Measurements from ENCODE around the gene NELL1.

GRCh38 chr11:21088930-21089329, 419.5 kb downstream of the NELL1 start:
- TF ChIP-seq CTCF (IDR thresholded peaks at IDR 0.05; ENCODE audit: extremely low read depth in 1 of 2, insufficient read depth in 1 of 2, low read depth in 1 of 2, low read length in 2 of 2) (no peak), EZH2 (IDR thresholded peaks at IDR 0.05; ENCODE audit: borderline replicate concordance, low read depth, low read length, severe bottlenecking) (no peak), MAX (IDR thresholded peaks at IDR 0.05; ENCODE audit: insufficient read depth, insufficient read length) (no peak), POLR2AphosphoS5 (IDR thresholded peaks at IDR 0.05; ENCODE audit: insufficient read depth, low read depth, low read length) (no peak), FOS (IDR thresholded peaks at IDR 0.05; ENCODE audit: borderline replicate concordance, insufficient read depth, low read length) (no peak), POLR2A (IDR thresholded peaks at IDR 0.05; ENCODE audit: low read depth, low read length) (no peak), GATA2 (IDR thresholded peaks at IDR 0.05; ENCODE audit: insufficient read depth, insufficient read length, low read depth, low read length) (no peak), JUN (IDR thresholded peaks at IDR 0.05; ENCODE audit: borderline replicate concordance, insufficient read depth, insufficient read length, low read depth) (no peak), MYC (IDR thresholded peaks at IDR 0.05; ENCODE audit: low read depth, low read length) (no peak)

Measured in endothelial cell of umbilical vein (primary cell).